HepG2 (cell line): ENCODE measurements around the gene HDAC8. TPM values are rescaled to one million over a fixed set of nuclear protein-coding genes. Genes with fewer than 3 reads are reported as not detected.

Source experiments
- ATAC-seq: fragments of 200-7000 bp; cut with Tn5 transposase; 3 replicates; pipeline ENCODE4 v1.9.1; 2020; ENCODE audit warnings: mild to moderate bottlenecking, moderate library complexity
- BruUV-seq: library from RNA; stranded (reverse); fragments of 400-500 nt; replicated peaks from 2 replicates; lab custom pipeline; 2021; lab: Mats Ljungman, UMichigan
- CTCF ChIA-PET: fragments of 300-600 bp; formaldehyde crosslinking; extraction: SDS; loops from one replicate; lab custom pipeline; 2021; ENCODE audit warnings: low total read pairs, inconsistent platforms, low intra/inter-chr PET ratio; lab: Yijun Ruan, JAX
- POLR2A ChIA-PET: fragments of 350-600 bp; sonication (Branson Sonifier 250); formaldehyde crosslinking; loops from one replicate; lab custom pipeline; 2020; ENCODE audit warnings: antibody characterized with exemption, inconsistent platforms; lab: Yijun Ruan, JAX
- DNase-seq: peaks from one replicate; pipeline ENCODE4 v3.0.0-alpha.2; 2015; ENCODE audit warnings: low spot score
- FAIRE-seq: peaks from 3 replicates; lab custom pipeline; 2011; peaks lifted over from hg19 to GRCh38; lab: Jason Lieb, UNC
- H2AFZ ChIP-seq: one replicate; pipeline ENCODE4 v1.6.1; 2011; ENCODE audit warnings: low read length, inconsistent platforms
- H3K27ac ChIP-seq: fragments of 300-600 bp; 3 replicates; pipeline ENCODE4 v1.8.0; 2011; ENCODE audit warnings: mixed run types, mild to moderate bottlenecking, mixed read lengths, low read length, inconsistent platforms; ENCODE audit not compliant: insufficient read depth; ENCODE audit errors: extremely low read length
- H3K27me3 ChIP-seq, 2 experiments: fragments of 200-600 bp in 1 of 2; 2 replicates in 1 of 2; 3 replicates in 1 of 2; pipeline versions ENCODE4 v1.6.0 to v1.8.0; 2011; ENCODE audit warnings: low read length in 2 of 2, mild to moderate bottlenecking in 2 of 2, moderate library complexity in 2 of 2, inconsistent platforms in 1 of 2; ENCODE audit not compliant: insufficient read depth in 2 of 2, control insufficient read depth in 1 of 2
- H3K36me3 ChIP-seq, 2 experiments: fragments of 200-600 bp in 1 of 2; replicated peaks in 1 of 2; 2 replicates in 1 of 2; 3 replicates in 1 of 2; pipeline versions ENCODE4 v1.5.1 to v1.8.0; 2011; ENCODE audit warnings: low read length in 2 of 2, inconsistent platforms in 1 of 2; ENCODE audit not compliant: insufficient read depth in 2 of 2, control insufficient read depth in 1 of 2
- H3K4me1 ChIP-seq: 2 replicates; pipeline ENCODE4 v1.5.1; 2012; ENCODE audit warnings: low read length, inconsistent platforms; ENCODE audit not compliant: insufficient read depth
- H3K4me2 ChIP-seq: 2 replicates; pipeline ENCODE4 v1.6.0; 2011; ENCODE audit warnings: low read depth, low read length, inconsistent platforms
- H3K4me3 ChIP-seq, 3 experiments: fragments of 200-600 bp in 1 of 3; sonication (generic), shearing (Covaris generic) in 1 of 3; replicated peaks in 1 of 3; 2 replicates each; pipeline ENCODE4 v1.5.1; 2011 to 2016; ENCODE audit warnings: low read length in 3 of 3, inconsistent platforms in 2 of 3, low read depth in 2 of 3, mild to moderate bottlenecking in 2 of 3, control low read depth in 1 of 3, mixed read lengths in 1 of 3; ENCODE audit not compliant: insufficient read depth in 1 of 3
- H3K79me2 ChIP-seq: one replicate; pipeline ENCODE4 v1.6.1; 2011; ENCODE audit warnings: low read length, inconsistent platforms; ENCODE audit not compliant: insufficient read depth
- H3K9ac ChIP-seq: 2 replicates; pipeline ENCODE4 v1.6.0; 2011; ENCODE audit warnings: mild to moderate bottlenecking, low read depth, low read length, inconsistent platforms; ENCODE audit not compliant: insufficient read depth
- H3K9me3 ChIP-seq: 2 replicates; pipeline ENCODE4 v1.5.1; 2012; ENCODE audit warnings: mild to moderate bottlenecking, low read length
- H4K20me1 ChIP-seq: 2 replicates; pipeline ENCODE4 v1.6.0; 2011; ENCODE audit warnings: inconsistent platforms, mild to moderate bottlenecking, low read length, moderate library complexity; ENCODE audit not compliant: insufficient read depth
- AGO1 ChIP-seq: fragments of 200-400 bp; formaldehyde crosslinking; IDR thresholded peaks from 2 replicates; pipeline ENCODE4 v1.6.1; 2017; ENCODE audit warnings: mild to moderate bottlenecking, low read depth, low read length, moderate library complexity; ENCODE audit not compliant: poor library complexity, severe bottlenecking
- CEBPB ChIP-seq: IDR thresholded peaks from 2 replicates; pipeline ENCODE4 v1.6.1; 2011; ENCODE audit warnings: low read depth, low read length, improper control_type of control experiment, borderline replicate concordance
- FOXK2 ChIP-seq: fragments of 450-650 bp; IDR thresholded peaks from 2 replicates; pipeline ENCODE4 v1.6.1; 2016
- FUBP1 ChIP-seq: sonication (generic); formaldehyde crosslinking; IDR thresholded peaks from 2 replicates; pipeline ENCODE4 v1.5.1; 2020; ENCODE audit warnings: missing genetic modification reagents, mild to moderate bottlenecking, borderline replicate concordance
- MED8 ChIP-seq: sonication (generic); formaldehyde crosslinking; IDR thresholded peaks from 2 replicates; pipeline ENCODE4 v1.8.1; 2023; ENCODE audit warnings: mild to moderate bottlenecking, missing genetic modification reagents; ENCODE audit not compliant: insufficient replicate concordance
- PCBP2 ChIP-seq: fragments of 200-400 bp; formaldehyde crosslinking; optimal IDR thresholded peaks from 2 replicates; pipeline ENCODE3; 2018; ENCODE audit warnings: low read length, low read depth; ENCODE audit not compliant: poor library complexity, severe bottlenecking
- PLSCR1 ChIP-seq: sonication (generic); formaldehyde crosslinking; IDR thresholded peaks from 2 replicates; pipeline ENCODE4 v1.5.0; 2020; ENCODE audit warnings: missing genetic modification reagents, mild to moderate bottlenecking, borderline replicate concordance
- ZBTB3 ChIP-seq: sonication (generic); formaldehyde crosslinking; IDR thresholded peaks from 2 replicates; pipeline ENCODE4 v1.4.0; 2020; ENCODE audit warnings: low read depth, mild to moderate bottlenecking, moderate library complexity, missing genetic modification reagents, borderline replicate concordance
- ZNF24 ChIP-seq: fragments of 450-650 bp; IDR thresholded peaks from 2 replicates; pipeline ENCODE4 v1.6.1; 2017; ENCODE audit warnings: antibody characterized with exemption, mild to moderate bottlenecking
- ZNF337 ChIP-seq: sonication (generic); formaldehyde crosslinking; IDR thresholded peaks from 2 replicates; pipeline ENCODE4 v1.5.1; 2020; ENCODE audit warnings: missing genetic modification reagents, low read depth, mild to moderate bottlenecking, borderline replicate concordance
- ZNF431 ChIP-seq: sonication (generic); formaldehyde crosslinking; IDR thresholded peaks from 2 replicates; pipeline ENCODE4 v1.9.0; 2022; ENCODE audit warnings: missing genetic modification reagents, low read depth, mild to moderate bottlenecking, borderline replicate concordance
- ZNF432 ChIP-seq: sonication (generic); formaldehyde crosslinking; IDR thresholded peaks from 2 replicates; pipeline ENCODE4 v1.5.0; 2020; ENCODE audit warnings: missing genetic modification reagents, mild to moderate bottlenecking, borderline replicate concordance
- ZNF460 ChIP-seq: sonication (generic); formaldehyde crosslinking; IDR thresholded peaks from 2 replicates; pipeline ENCODE4 v1.5.1; 2020; ENCODE audit warnings: missing genetic modification reagents, mild to moderate bottlenecking, borderline replicate concordance
- ZNF468 ChIP-seq: sonication (generic); formaldehyde crosslinking; IDR thresholded peaks from 2 replicates; pipeline ENCODE4 v1.8.0; 2022; ENCODE audit warnings: mild to moderate bottlenecking, moderate library complexity, missing genetic modification reagents
- ZNF543 ChIP-seq: sonication (generic); formaldehyde crosslinking; IDR thresholded peaks from 2 replicates; pipeline ENCODE4 v1.4.0; 2020; ENCODE audit warnings: mild to moderate bottlenecking, missing genetic modification reagents
- ZNF891 ChIP-seq: sonication (generic); formaldehyde crosslinking; IDR thresholded peaks from 2 replicates; pipeline ENCODE4 v1.5.0; 2020; ENCODE audit warnings: mild to moderate bottlenecking, missing genetic modification reagents
- WGBS: methylation state at CpG from one replicate; pipeline ENCODE4 v1.1.6; 2017; ENCODE audit warnings: low lambda C conversion rate; 5-methylcytosine and 5-hydroxymethylcytosine counted together
- in situ Hi-C: cut with HindIII; loops from 2 replicates; pipeline ENCODE4 v1.10.0; 2017; ENCODE audit warnings: low pct_unique_long_range_greater_than_20kb; ENCODE audit not compliant: extremely low pct_ligation_motif_present
- intact Hi-C: fragments of 100-400 bp; cut with micrococcal nuclease; formaldehyde crosslinking; loops from one replicate; pipeline ENCODE4 v1.10.0; 2022; ENCODE audit not compliant: unreplicated experiment
- polyA plus RNA-seq, 8 experiments: library from polyadenylated mRNA; depleted of rRNA in 3 of 8; stranded (reverse) in 7 of 8; unstranded in 1 of 8; fragments of >200 nt; fragmentation: Illumina TruSeq in 4 of 8; extraction: Trizol in 4 of 8; gene quantifications; 2 replicates each; pipeline versions ENCODE4 v1.2.1 to v1.2.3, GENCODE V29; 2011 to 2016; ENCODE audit warnings: low read depth in 4 of 8, missing spikeins in 1 of 8, mixed read lengths in 1 of 8; ENCODE audit not compliant: insufficient read depth in 1 of 8
- total RNA-seq, 5 experiments: library from RNA; depleted of rRNA; stranded (reverse); fragments of >200 nt; fragmentation: Illumina TruSeq; extraction: Trizol; gene quantifications; 2 replicates each; pipeline ENCODE4 v1.2.3, GENCODE V29; 2016; ENCODE audit warnings: low read depth in 1 of 5
- TF ChIP-seq, protein P1 (sequence below): sonication (generic); formaldehyde crosslinking; IDR thresholded peaks from 2 replicates; pipeline ENCODE4 v1.4.0; 2020; ENCODE audit warnings: mild to moderate bottlenecking, missing genetic modification reagents, borderline replicate concordance
- TF ChIP-seq, protein P2 (sequence below): IDR thresholded peaks from 2 replicates; pipeline ENCODE4 v1.6.1; 2016; ENCODE audit warnings: mild to moderate bottlenecking, missing biosample characterization, missing genetic modification reagents

Gene HDAC8
- total and polyA plus RNA-seq, 2 of the 13 experiments (the other 11 are each of a cell fraction or from before 2014, with no cell fraction given) = 13.7 to 28.6 TPM

DNA sequence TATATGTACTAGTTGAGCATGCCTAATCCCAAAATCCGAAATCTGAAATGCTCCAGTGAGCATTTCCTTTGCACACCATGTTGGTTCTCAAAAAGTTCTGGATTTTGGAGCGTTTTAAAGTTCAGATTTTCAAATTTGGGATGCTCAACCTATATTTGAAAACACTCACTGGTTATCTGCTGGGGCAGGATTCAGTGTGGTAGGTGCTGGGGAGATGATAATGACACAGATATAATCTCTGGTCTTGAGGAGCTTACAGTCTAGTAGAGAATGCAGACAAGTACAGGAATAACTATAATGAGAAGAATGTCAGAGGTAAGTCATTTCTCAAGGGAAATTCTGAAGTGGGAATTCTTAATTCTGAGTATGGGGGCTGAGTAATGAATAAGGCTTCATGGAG is 207.5 kb downstream of the HDAC8 start:
- in situ Hi-C loops = no loop called here
- intact Hi-C loops = no loop called here
- DNase-seq (no peak), FAIRE-seq (no peak), ATAC-seq (no peak)
- WGBS = 100% methylated on average over 2 of the region's 2 CpGs
- H3K36me3 ChIP-seq = no peaks in the 10 kb centered on the region
- H3K9ac ChIP-seq = no peak overlapping the region
- TF ChIP-seq FOXK2 (no peak), ZNF24 (no peak), ZNF431 (CRISPR knock-in tag) (no peak), ZBTB3 (CRISPR knock-in tag) (no peak), AGO1 (no peak), ZNF460 (CRISPR knock-in tag) (no peak), PCBP2 (no peak), ZNF432 (CRISPR knock-in tag) (no peak), ZNF543 (CRISPR knock-in tag) (no peak), ZNF337 (CRISPR knock-in tag) (no peak), FUBP1 (CRISPR knock-in tag) (no peak), ZNF468 (CRISPR knock-in tag) (no peak), MED8 (CRISPR knock-in tag) (no peak), PLSCR1 (CRISPR knock-in tag) (no peak), ZNF891 (no peak), CEBPB (no peak)
- TF ChIP-seq, protein P1, sequence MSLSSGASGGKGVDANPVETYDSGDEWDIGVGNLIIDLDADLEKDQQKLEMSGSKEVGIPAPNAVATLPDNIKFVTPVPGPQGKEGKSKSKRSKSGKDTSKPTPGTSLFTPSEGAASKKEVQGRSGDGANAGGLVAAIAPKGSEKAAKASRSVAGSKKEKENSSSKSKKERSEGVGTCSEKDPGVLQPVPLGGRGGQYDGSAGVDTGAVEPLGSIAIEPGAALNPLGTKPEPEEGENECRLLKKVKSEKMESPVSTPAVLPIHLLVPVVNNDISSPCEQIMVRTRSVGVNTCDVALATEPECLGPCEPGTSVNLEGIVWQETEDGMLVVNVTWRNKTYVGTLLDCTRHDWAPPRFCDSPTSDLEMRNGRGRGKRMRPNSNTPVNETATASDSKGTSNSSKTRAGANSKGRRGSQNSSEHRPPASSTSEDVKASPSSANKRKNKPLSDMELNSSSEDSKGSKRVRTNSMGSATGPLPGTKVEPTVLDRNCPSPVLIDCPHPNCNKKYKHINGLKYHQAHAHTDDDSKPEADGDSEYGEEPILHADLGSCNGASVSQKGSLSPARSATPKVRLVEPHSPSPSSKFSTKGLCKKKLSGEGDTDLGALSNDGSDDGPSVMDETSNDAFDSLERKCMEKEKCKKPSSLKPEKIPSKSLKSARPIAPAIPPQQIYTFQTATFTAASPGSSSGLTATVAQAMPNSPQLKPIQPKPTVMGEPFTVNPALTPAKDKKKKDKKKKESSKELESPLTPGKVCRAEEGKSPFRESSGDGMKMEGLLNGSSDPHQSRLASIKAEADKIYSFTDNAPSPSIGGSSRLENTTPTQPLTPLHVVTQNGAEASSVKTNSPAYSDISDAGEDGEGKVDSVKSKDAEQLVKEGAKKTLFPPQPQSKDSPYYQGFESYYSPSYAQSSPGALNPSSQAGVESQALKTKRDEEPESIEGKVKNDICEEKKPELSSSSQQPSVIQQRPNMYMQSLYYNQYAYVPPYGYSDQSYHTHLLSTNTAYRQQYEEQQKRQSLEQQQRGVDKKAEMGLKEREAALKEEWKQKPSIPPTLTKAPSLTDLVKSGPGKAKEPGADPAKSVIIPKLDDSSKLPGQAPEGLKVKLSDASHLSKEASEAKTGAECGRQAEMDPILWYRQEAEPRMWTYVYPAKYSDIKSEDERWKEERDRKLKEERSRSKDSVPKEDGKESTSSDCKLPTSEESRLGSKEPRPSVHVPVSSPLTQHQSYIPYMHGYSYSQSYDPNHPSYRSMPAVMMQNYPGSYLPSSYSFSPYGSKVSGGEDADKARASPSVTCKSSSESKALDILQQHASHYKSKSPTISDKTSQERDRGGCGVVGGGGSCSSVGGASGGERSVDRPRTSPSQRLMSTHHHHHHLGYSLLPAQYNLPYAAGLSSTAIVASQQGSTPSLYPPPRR (CRISPR knock-in tag) = no peak
- TF ChIP-seq, protein P2, sequence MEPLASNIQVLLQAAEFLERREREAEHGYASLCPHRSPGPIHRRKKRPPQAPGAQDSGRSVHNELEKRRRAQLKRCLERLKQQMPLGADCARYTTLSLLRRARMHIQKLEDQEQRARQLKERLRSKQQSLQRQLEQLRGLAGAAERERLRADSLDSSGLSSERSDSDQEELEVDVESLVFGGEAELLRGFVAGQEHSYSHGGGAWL (CRISPR knock-in tag) = no peak
- H3K4me3 ChIP-seq = no peak overlapping the region
- POLR2A ChIA-PET = no interaction called here
- no TSS peak for BruUV-seq
- no peak overlapping the region for H3K4me2 ChIP-seq
- CTCF ChIA-PET = no interaction called here
- no peak overlapping the region for H2AFZ ChIP-seq
- no peaks in the 10 kb centered on the region for H3K79me2 ChIP-seq
- no peak overlapping the region for H3K27ac ChIP-seq
- no peaks in the 10 kb centered on the region for H4K20me1 ChIP-seq
- H3K4me1 ChIP-seq = no peaks in the 10 kb centered on the region
- no peaks in the 10 kb centered on the region for H3K9me3 ChIP-seq
- H3K27me3 ChIP-seq = no peaks in the 10 kb centered on the region
